Sigmoid colon (tissue), 4 donors: Measurements from ENCODE around the gene AHCYL2.
A peak's percentile ranks its signal among the peaks of the same experiment; 100 is the strongest.

Experiments
- CTCF ChIP-seq, 4 experiments: fragments of 450-650 bp in 3 of 4; fragments of 200-600 bp in 1 of 4; IDR thresholded peaks; one replicate each; pipeline ENCODE4 v1.5.1; 2016 to 2019; ENCODE audit warnings: antibody characterized with exemption in 4 of 4, mild to moderate bottlenecking in 3 of 4, moderate library complexity in 2 of 4
- EP300 ChIP-seq, 4 donors: sonication (generic); formaldehyde crosslinking; IDR thresholded peaks; one replicate each; pipeline ENCODE4 v1.6.1; 2017; ENCODE audit warnings: antibody characterized with exemption in 4 of 4
- POLR2A ChIP-seq, 2 donors: fragments of 450-650 bp; IDR thresholded peaks; one replicate each; pipeline ENCODE4 v1.6.1; 2016; ENCODE audit warnings: antibody characterized with exemption in 2 of 2, mild to moderate bottlenecking in 2 of 2, moderate library complexity in 2 of 2
- POLR2AphosphoS5 ChIP-seq, 4 donors: sonication (generic); formaldehyde crosslinking; IDR thresholded peaks; one replicate each; pipeline ENCODE4 v1.6.1; 2017; ENCODE audit warnings: antibody characterized with exemption in 4 of 4

DNA sequence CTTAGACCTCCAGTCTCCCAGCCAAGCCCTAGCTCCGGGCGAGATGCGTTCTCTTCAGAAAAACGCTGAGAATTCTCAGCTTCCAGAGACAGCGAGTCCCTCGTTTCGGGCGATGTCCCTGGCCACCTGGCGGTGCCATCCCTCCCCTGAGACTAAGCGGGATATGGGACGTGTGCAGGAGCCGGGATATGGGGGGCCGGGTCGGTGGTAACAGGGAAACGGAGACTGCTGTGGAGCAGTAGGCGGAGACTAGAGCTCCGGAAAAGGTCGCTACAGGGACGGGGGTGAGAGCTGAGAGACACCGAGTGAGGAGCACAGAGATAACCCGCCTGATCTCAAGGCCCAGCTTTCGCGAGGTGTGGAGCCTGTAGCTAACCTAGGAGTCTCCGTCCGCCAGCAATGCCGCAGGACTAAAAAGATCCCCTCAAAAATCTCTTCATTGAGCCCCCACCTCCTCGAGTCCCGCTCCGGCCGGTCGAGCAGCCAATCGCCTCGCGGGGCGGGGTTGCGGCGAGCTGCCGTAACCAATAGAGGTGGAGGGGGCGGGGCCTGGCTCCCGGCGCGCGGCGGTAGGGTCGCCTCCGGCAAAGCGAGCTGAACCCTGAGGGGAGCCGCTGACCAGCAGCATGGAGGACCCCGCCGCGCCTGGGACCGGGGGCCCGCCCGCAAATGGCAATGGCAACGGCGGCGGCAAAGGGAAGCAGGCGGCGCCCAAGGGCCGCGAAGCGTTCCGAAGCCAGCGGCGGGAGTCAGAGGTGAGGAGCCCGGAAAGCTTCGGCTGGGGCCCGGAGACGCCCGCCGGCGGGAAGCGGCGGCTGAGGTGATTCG is 209.2 kb downstream of the AHCYL2 start, which contains the start of gene STRIP2:
- no peak for TF ChIP-seq EP300 (IDR thresholded peaks at IDR 0.05)
- TF ChIP-seq POLR2A (IDR thresholded peaks at IDR 0.05) = no peak
- TF ChIP-seq CTCF (IDR thresholded peaks at IDR 0.05) = no peak
- TF ChIP-seq POLR2AphosphoS5 (IDR thresholded peaks at IDR 0.05) = peak in 2 of 4 donors; percentile 11 to 81
